ENCODE results near the gene RNF26. TPM values are rescaled to one million over a fixed set of nuclear protein-coding genes. Genes with fewer than 3 reads are reported as not detected.
A peak's percentile ranks its signal among the peaks of the same experiment; 100 is the strongest.

RNF26 gene
- total RNA-seq, 1 donor from 2014 or later: 6.6 TPM

- DNase-seq: no peak
Observed at GRCh38 chr11:119355091-119355843, 20.9 kb downstream of the RNF26 start.

- DNase-seq: peak; percentile 93
Observed at GRCh38 chr11:119356349-119357031, 22.2 kb downstream of the RNF26 start.

- DNase-seq: no peak
Observed at GRCh38 chr11:119357074-119357473, 22.7 kb downstream of the RNF26 start.

GRCh38 chr11:119359365-119360214 lies 25.3 kb downstream of the RNF26 start:
- DNase-seq: no peak

- peak; percentile 88 for DNase-seq
Observed at GRCh38 chr11:119361056-119361787, 26.9 kb downstream of the RNF26 start.

- DNase-seq: peak; percentile 60
Observed at GRCh38 chr11:119361941-119362725, 27.8 kb downstream of the RNF26 start.

- no peak for DNase-seq
Observed at GRCh38 chr11:119362741-119363080, 28.4 kb downstream of the RNF26 start.

- no peak for DNase-seq
Observed at GRCh38 chr11:119363081-119363850, 28.9 kb downstream of the RNF26 start.

- DNase-seq: peak; percentile 81
Observed at GRCh38 chr11:119363851-119364590, 29.7 kb downstream of the RNF26 start.

- peak; percentile 61 for DNase-seq
Observed at GRCh38 chr11:119365071-119365591, 30.8 kb downstream of the RNF26 start.

- peak; percentile 29 for DNase-seq
Observed at GRCh38 chr11:119366690-119367620, 32.6 kb downstream of the RNF26 start.

- DNase-seq: peak; percentile 57
Observed at GRCh38 chr11:119367661-119368120, 33.4 kb downstream of the RNF26 start.

GRCh38 chr11:119368121-119369034 lies 34.1 kb downstream of the RNF26 start:
- DNase-seq: peak; percentile 96

GRCh38 chr11:119369132-119369925 lies 35.0 kb downstream of the RNF26 start:
- peak; percentile 38 for DNase-seq

- DNase-seq: peak; percentile 74
Observed at GRCh38 chr11:119370486-119371046, 36.2 kb downstream of the RNF26 start.

GRCh38 chr11:119371067-119371601 lies 36.8 kb downstream of the RNF26 start:
- no peak for DNase-seq

Measured in tongue (tissue), 2 donors.